H9 (cell line): ENCODE data around the gene CTIF. TPM values are rescaled to one million over a fixed set of nuclear protein-coding genes. Genes with fewer than 3 reads are reported as not detected.
A peak's percentile ranks its signal among the peaks of the same experiment; 100 is the strongest.

Experiments used
- DNase-seq: peaks from one replicate; pipeline ENCODE4 v3.0.0-alpha.2; 2017
- H2AFZ ChIP-seq: one replicate; pipeline ENCODE4 v1.6.1; 2013; ENCODE audit warnings: mild to moderate bottlenecking, low read length, control low read depth, moderate library complexity
- H2AK5ac ChIP-seq: 2 replicates; pipeline ENCODE4 v1.6.1; 2013; ENCODE audit warnings: low read length, control low read depth, mixed read lengths; ENCODE audit not compliant: insufficient read length
- H2BK120ac ChIP-seq: one replicate; pipeline ENCODE4 v1.6.1; 2013; ENCODE audit warnings: low read depth, mild to moderate bottlenecking, low read length, control low read depth, inconsistent platforms; ENCODE audit not compliant: poor library complexity, severe bottlenecking
- H2BK12ac ChIP-seq: 2 replicates; pipeline ENCODE4 v1.6.1; 2013; ENCODE audit warnings: low read length, control low read depth, mixed read lengths, low read depth; ENCODE audit not compliant: insufficient read length
- H2BK15ac ChIP-seq: 2 replicates; pipeline ENCODE4 v1.6.1; 2013; ENCODE audit warnings: low read depth, low read length, control low read depth
- H2BK20ac ChIP-seq: one replicate; pipeline ENCODE4 v1.6.1; 2013; ENCODE audit warnings: low read depth, mild to moderate bottlenecking, low read length, control low read depth, inconsistent platforms; ENCODE audit not compliant: poor library complexity, severe bottlenecking
- H2BK5ac ChIP-seq: 2 replicates; pipeline ENCODE4 v1.6.1; 2013; ENCODE audit warnings: low read length, control low read depth, mixed read lengths; ENCODE audit not compliant: insufficient read length
- H3K14ac ChIP-seq: 2 replicates; pipeline ENCODE4 v1.6.1; 2013; ENCODE audit warnings: low read length, control low read depth; ENCODE audit not compliant: insufficient read depth
- H3K18ac ChIP-seq: 2 replicates; pipeline ENCODE4 v1.6.1; 2013; ENCODE audit warnings: low read depth, mild to moderate bottlenecking, mixed read lengths, low read length, control low read depth; ENCODE audit not compliant: insufficient read length
- H3K23ac ChIP-seq: 2 replicates; pipeline ENCODE4 v1.6.1; 2013; ENCODE audit warnings: low read length, control low read depth, mixed read lengths, low read depth; ENCODE audit not compliant: insufficient read length
- H3K23me2 ChIP-seq: 2 replicates; pipeline ENCODE4 v1.6.1; 2013; ENCODE audit warnings: low read depth, mild to moderate bottlenecking, mixed read lengths, low read length, control low read depth; ENCODE audit not compliant: insufficient read length, poor library complexity, severe bottlenecking
- H3K27ac ChIP-seq: 2 replicates; pipeline ENCODE4 v1.5.1; 2013; ENCODE audit warnings: low read length, control low read depth, mixed read lengths, low read depth; ENCODE audit not compliant: insufficient read length
- H3K27me3 ChIP-seq: 2 replicates; pipeline ENCODE4 v1.6.1; 2013; ENCODE audit warnings: low read length, control low read depth, inconsistent platforms; ENCODE audit not compliant: insufficient read depth
- H3K4ac ChIP-seq: 2 replicates; pipeline ENCODE4 v1.6.1; 2013; ENCODE audit warnings: low read depth, mild to moderate bottlenecking, control low read depth, inconsistent platforms, low read length, moderate library complexity
- H3K4me1 ChIP-seq: 2 replicates; pipeline ENCODE4 v1.6.1; 2013; ENCODE audit warnings: low read length, control low read depth, inconsistent platforms; ENCODE audit not compliant: insufficient read depth
- H3K4me2 ChIP-seq: 2 replicates; pipeline ENCODE4 v1.6.1; 2013; ENCODE audit warnings: low read length, control low read depth, mixed read lengths; ENCODE audit not compliant: insufficient read length, insufficient read depth
- H3K56ac ChIP-seq: 2 replicates; pipeline ENCODE4 v1.6.1; 2013; ENCODE audit warnings: low read depth, mild to moderate bottlenecking, mixed read lengths, low read length, control low read depth; ENCODE audit not compliant: insufficient read length
- H3K79me1 ChIP-seq: 2 replicates; pipeline ENCODE4 v1.6.1; 2013; ENCODE audit warnings: low read depth, mild to moderate bottlenecking, moderate library complexity, low read length, control low read depth, inconsistent platforms; ENCODE audit not compliant: insufficient read depth, poor library complexity, severe bottlenecking
- H3K79me2 ChIP-seq: 2 replicates; pipeline ENCODE4 v1.6.1; 2013; ENCODE audit warnings: low read length, control low read depth, inconsistent platforms; ENCODE audit not compliant: insufficient read depth
- H3K9ac ChIP-seq: 2 replicates; pipeline ENCODE4 v1.6.1; 2013; ENCODE audit warnings: low read length, control low read depth, mixed read lengths; ENCODE audit not compliant: insufficient read length; ENCODE audit errors: extremely low read depth
- H3K9me3 ChIP-seq: one replicate; pipeline ENCODE4 v1.6.1; 2013; ENCODE audit warnings: low read depth, low read length, inconsistent platforms; ENCODE audit not compliant: control insufficient read depth
- H3T11ph ChIP-seq: one replicate; pipeline ENCODE4 v1.6.1; 2013; ENCODE audit warnings: mild to moderate bottlenecking, low read length, control low read depth, inconsistent platforms
- H4K20me1 ChIP-seq: one replicate; pipeline ENCODE4 v1.6.1; 2013; ENCODE audit not compliant: control insufficient read depth, insufficient read length, insufficient read depth
- H4K5ac ChIP-seq: 2 replicates; pipeline ENCODE4 v1.6.1; 2013; ENCODE audit warnings: low read depth, mild to moderate bottlenecking, mixed read lengths, low read length, control low read depth; ENCODE audit not compliant: insufficient read length
- H4K8ac ChIP-seq: replicated peaks from 2 replicates; pipeline ENCODE4 v1.6.1; 2013; ENCODE audit warnings: low read length, control low read depth, mixed read lengths, low read depth; ENCODE audit not compliant: insufficient read length
- H4K91ac ChIP-seq: 2 replicates; pipeline ENCODE4 v1.6.1; 2013; ENCODE audit warnings: low read depth, mild to moderate bottlenecking, moderate library complexity, mixed read lengths, low read length, control low read depth; ENCODE audit not compliant: insufficient read length
- H3K27ac Mint-ChIP-seq, 3 experiments: 2 replicates in 2 of 3; 3 replicates in 1 of 3; pipeline ENCODE4 v1.8.0; 2020 to 2021; ENCODE audit warnings: mixed read lengths in 3 of 3, mild to moderate bottlenecking in 1 of 3, moderate library complexity in 1 of 3
- H3K27me3 Mint-ChIP-seq: 2 replicates; pipeline ENCODE4 v1.8.0; 2021; ENCODE audit warnings: low read depth, mild to moderate bottlenecking, moderate library complexity, mixed read lengths
- H3K36me3 Mint-ChIP-seq, 3 experiments: 2 replicates in 2 of 3; 3 replicates in 1 of 3; pipeline ENCODE4 v1.8.0; 2020 to 2021; ENCODE audit warnings: low read depth in 3 of 3, mixed read lengths in 3 of 3; ENCODE audit not compliant: insufficient read depth in 1 of 3
- H3K4me1 Mint-ChIP-seq, 2 experiments: 2 replicates each; pipeline ENCODE4 v1.8.0; 2020; ENCODE audit warnings: mixed read lengths in 2 of 2
- H3K4me3 Mint-ChIP-seq, 2 experiments: 2 replicates in 1 of 2; 3 replicates in 1 of 2; pipeline ENCODE4 v1.8.0; 2020 to 2021; ENCODE audit warnings: mild to moderate bottlenecking in 2 of 2, mixed read lengths in 2 of 2, moderate library complexity in 1 of 2
- H3K9me3 Mint-ChIP-seq, 2 experiments: 2 replicates in 1 of 2; 3 replicates in 1 of 2; pipeline ENCODE4 v1.8.0; 2020; ENCODE audit warnings: mild to moderate bottlenecking in 2 of 2, mixed read lengths in 2 of 2, moderate library complexity in 1 of 2
- CTCF ChIP-seq: fragments of 200-600 bp; sonication (generic); conservative IDR thresholded peaks from 3 replicates; pipeline ENCODE4 v1.8.0; 2021; ENCODE audit warnings: antibody characterized with exemption, mild to moderate bottlenecking
- WGBS: extraction: QIAGEN DNeasy Blood & Tissue Kit; methylation state at CpG from one replicate; pipeline ENCODE4 v1.1.7; 2013; ENCODE audit warnings: missing lambda C conversion rate, low lambda C conversion rate, mixed read lengths; ENCODE audit not compliant: insufficient read length; ENCODE audit errors: extremely low coverage; 5-methylcytosine and 5-hydroxymethylcytosine counted together
- total RNA-seq: library from RNA; stranded (reverse); gene quantifications from 2 replicates; pipeline ENCODE4 v1.2.1, GENCODE V29; 2021

The CTIF gene
- total RNA-seq, 1 experiment from 2014 or later: 15.8 TPM

DNA sequence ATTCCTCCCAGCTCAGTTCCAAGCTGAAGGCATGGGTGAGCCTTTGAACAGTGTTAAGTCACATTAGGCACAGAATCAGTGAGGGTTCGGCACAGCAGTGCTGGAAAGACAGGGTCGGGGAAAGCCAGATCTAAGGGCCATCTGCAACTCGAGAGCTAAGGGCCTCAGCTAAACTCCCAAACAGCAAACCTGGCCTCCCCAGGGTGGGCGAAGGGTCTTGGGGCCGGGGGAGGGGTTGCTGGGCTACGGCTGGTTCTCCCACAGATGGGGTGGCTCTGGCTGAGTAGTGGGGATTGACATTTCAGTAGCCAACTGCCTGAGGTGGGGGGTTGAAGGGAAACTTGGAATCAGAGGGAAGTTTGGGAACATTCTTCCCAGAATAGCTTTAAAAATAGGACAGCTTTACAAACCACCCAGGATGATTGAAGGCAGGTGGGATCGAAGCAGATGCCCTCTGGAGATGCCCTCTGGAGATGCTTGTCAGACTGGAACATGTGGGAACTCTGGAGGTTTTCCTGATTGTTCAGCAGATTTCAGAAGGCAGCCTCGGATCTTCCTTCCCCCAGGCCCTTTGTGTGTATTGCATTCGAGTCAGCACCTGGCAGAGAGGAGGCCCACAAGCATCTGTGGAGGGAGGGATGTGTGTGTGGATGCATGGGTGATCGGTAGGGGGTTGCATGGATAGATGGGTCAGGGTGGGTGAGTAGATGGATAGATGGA is 255.6 kb downstream of the CTIF start:
- Histone ChIP-seq H3K27me3 (no peaks in the 10 kb centered on the region), H2BK5ac (no peak overlapping the region), H3K9me3 (no peaks in the 10 kb centered on the region), H4K5ac (no peak overlapping the region), H2BK20ac (no peak overlapping the region), H3K4ac (no peak overlapping the region), H3K56ac (no peak overlapping the region), H2BK12ac (no peak overlapping the region), H3T11ph (no peak overlapping the region), H3K23ac (no peak overlapping the region), H3K27ac (no peak overlapping the region), H2AFZ (no peak overlapping the region), H3K9ac (no peak overlapping the region), H4K91ac (no peak overlapping the region), H3K4me1 (no peaks in the 10 kb centered on the region), H2BK15ac (no peak overlapping the region), H3K79me2 (no peaks in the 10 kb centered on the region), H3K79me1 (no peaks in the 10 kb centered on the region), H4K20me1 (no peaks in the 10 kb centered on the region), H4K8ac (no peak overlapping the region), H2BK120ac (no peak overlapping the region), H3K4me2 (no peak overlapping the region), H2AK5ac (no peak overlapping the region), H3K14ac (no peak overlapping the region), H3K23me2 (no peaks in the 10 kb centered on the region), H3K18ac (no peak overlapping the region)
- Mint-ChIP-seq H3K4me1 (peaks cover 0 to 7% of the 10 kb centered on the region in 2 experiments; a peak in 2 of 4 replicates), H3K4me3 (no peak overlapping the region), H3K27ac (peak overlapping the region in 1 of 3 experiments; percentile 34; a peak in 1 of 7 replicates), H3K9me3 (no peaks in the 10 kb centered on the region), H3K36me3 (no peaks in the 10 kb centered on the region; a peak in 2 of 7 replicates), H3K27me3 (no peaks in the 10 kb centered on the region)
- no peak for DNase-seq
- TF ChIP-seq CTCF: no peak
- WGBS: no CpG with 5 or more reads among the region's 10 CpGs
